DMS 273 (cell line): ENCODE data around the gene ROR1.
"Not testable (repeated sequence)": the region's sequence is repeated elsewhere in the genome, so short reads cannot be mapped to it uniquely, and the experiment has no call there.

Experiments used
- DNase-seq: peaks from one replicate; lab custom pipeline; 2025; ENCODE audit not compliant: unreplicated experiment; lab: John Stamatoyannopoulos, UW

Gene ROR1

GRCh38 chr1:63821091-63822005 lies 47.5 kb downstream of the ROR1 start:
- DNase-seq, result peak; percentile 51

GRCh38 chr1:63822540-63822939 lies 48.7 kb downstream of the ROR1 start:
- no peak for DNase-seq

- no peak for DNase-seq
These were observed 50.6 kb downstream of the ROR1 start for GRCh38 chr1:63824451-63824850.

GRCh38 chr1:63825111-63825510 lies 51.3 kb downstream of the ROR1 start:
- no peak for DNase-seq

GRCh38 chr1:63826246-63826861 lies 52.5 kb downstream of the ROR1 start:
- not testable (repeated sequence) for DNase-seq

- peak; percentile 63 for DNase-seq
These were observed 53.8 kb downstream of the ROR1 start for GRCh38 chr1:63827411-63828321.

GRCh38 chr1:63828322-63829044 lies 54.7 kb downstream of the ROR1 start:
- peak; percentile 39 for DNase-seq

GRCh38 chr1:63829349-63830327 lies 55.8 kb downstream of the ROR1 start:
- no peak for DNase-seq

- DNase-seq, result no peak
These were observed 57.6 kb downstream of the ROR1 start for GRCh38 chr1:63831409-63831808.

- no peak for DNase-seq
These were observed 59.7 kb downstream of the ROR1 start for GRCh38 chr1:63833363-63834119.

GRCh38 chr1:63835128-63835527 lies 61.3 kb downstream of the ROR1 start:
- DNase-seq, result peak; percentile 83

- no peak for DNase-seq
These were observed 62.6 kb downstream of the ROR1 start for GRCh38 chr1:63836374-63836773.

- no peak for DNase-seq
These were observed 63.0 kb downstream of the ROR1 start for GRCh38 chr1:63836830-63837229.

GRCh38 chr1:63843010-63843409 lies 69.2 kb downstream of the ROR1 start:
- DNase-seq, result no peak

- peak; percentile 17 for DNase-seq
These were observed 70.1 kb downstream of the ROR1 start for GRCh38 chr1:63843884-63844283.

- DNase-seq, result no peak
These were observed 71.5 kb downstream of the ROR1 start for GRCh38 chr1:63845346-63845745.

- peak; percentile 62 for DNase-seq
These were observed 73.6 kb downstream of the ROR1 start for GRCh38 chr1:63847308-63847910.

GRCh38 chr1:63848733-63849132 lies 74.9 kb downstream of the ROR1 start:
- no peak for DNase-seq
